IMR-90 (cell line): ENCODE measurements around the gene THAP12. TPM values are rescaled to one million over a fixed set of nuclear protein-coding genes. Genes with fewer than 3 reads are reported as not detected.

Experiments
- ATAC-seq: fragments of 200-7000 bp; cut with Tn5 transposase; 2 replicates; pipeline ENCODE4 v1.9.1; 2020; ENCODE audit warnings: low read depth, mild to moderate bottlenecking, moderate library complexity
- BruUV-seq: library from RNA; stranded (reverse); fragments of 400-500 nt; replicated peaks from 2 replicates; lab custom pipeline; 2021; lab: Mats Ljungman, UMichigan
- CTCF ChIA-PET: fragments of 300-600 bp; formaldehyde crosslinking; extraction: SDS; loops from one replicate; lab custom pipeline; 2021; ENCODE audit warnings: antibody characterized with exemption; lab: Yijun Ruan, JAX
- POLR2A ChIA-PET: fragments of 300-600 bp; sonication (Branson Sonifier 250); formaldehyde crosslinking; loops from one replicate; lab custom pipeline; 2022; ENCODE audit warnings: antibody characterized with exemption; ENCODE audit not compliant: unreplicated experiment; lab: Charles Lee
- DNase-seq: peaks from one replicate; pipeline ENCODE4 v3.0.0; 2013
- H2AFZ ChIP-seq: replicated peaks from 2 replicates; pipeline ENCODE3; 2013; ENCODE audit warnings: low read length, mild to moderate bottlenecking; ENCODE audit not compliant: poor library complexity
- H2AK5ac ChIP-seq: 2 replicates; pipeline ENCODE4 v1.6.1; 2013; ENCODE audit warnings: low read depth, low read length, inconsistent platforms
- H2AK9ac ChIP-seq: replicated peaks from 2 replicates; pipeline ENCODE3; 2013; ENCODE audit warnings: mild to moderate bottlenecking, low read depth, low read length, moderate library complexity; ENCODE audit not compliant: poor library complexity
- H2BK120ac ChIP-seq: 2 replicates; pipeline ENCODE4 v1.6.1; 2013; ENCODE audit warnings: low read depth, low read length, inconsistent platforms
- H2BK15ac ChIP-seq: 3 replicates; pipeline ENCODE4 v1.6.1; 2013; ENCODE audit warnings: low read depth, low read length, inconsistent platforms
- H2BK20ac ChIP-seq: 2 replicates; pipeline ENCODE4 v1.6.1; 2013; ENCODE audit warnings: low read depth, mild to moderate bottlenecking, inconsistent platforms, low read length, moderate library complexity
- H2BK5ac ChIP-seq: 2 replicates; pipeline ENCODE4 v1.6.1; 2013; ENCODE audit warnings: mild to moderate bottlenecking, low read depth, low read length, inconsistent platforms; ENCODE audit not compliant: poor library complexity, severe bottlenecking
- H3K14ac ChIP-seq: replicated peaks from 2 replicates; pipeline ENCODE4 v1.6.1; 2013; ENCODE audit warnings: low read depth, low read length, inconsistent platforms
- H3K18ac ChIP-seq: 2 replicates; pipeline ENCODE4 v1.6.1; 2013; ENCODE audit warnings: low read depth, low read length, control low read depth
- H3K23ac ChIP-seq: 2 replicates; pipeline ENCODE4 v1.6.1; 2013; ENCODE audit warnings: low read depth, low read length, inconsistent platforms
- H3K27ac ChIP-seq: 2 replicates; pipeline ENCODE4 v1.5.1; 2013; ENCODE audit warnings: mild to moderate bottlenecking, control low read depth, low read length; ENCODE audit not compliant: insufficient read depth
- H3K27me3 ChIP-seq: 2 replicates; pipeline ENCODE4 v1.6.1; 2013; ENCODE audit warnings: low read length; ENCODE audit not compliant: control insufficient read depth, insufficient read depth
- H3K36me3 ChIP-seq: 2 replicates; pipeline ENCODE4 v1.6.1; 2013; ENCODE audit warnings: low read length, mixed read lengths; ENCODE audit not compliant: control insufficient read depth, insufficient read depth
- H3K4ac ChIP-seq: 2 replicates; pipeline ENCODE4 v1.6.1; 2013; ENCODE audit warnings: low read depth, low read length, inconsistent platforms
- H3K4me1 ChIP-seq: 2 replicates; pipeline ENCODE4 v1.6.1; 2013; ENCODE audit warnings: low read length, mixed read lengths; ENCODE audit not compliant: control insufficient read depth, insufficient read depth
- H3K4me2 ChIP-seq: 2 replicates; pipeline ENCODE4 v1.6.1; 2013; ENCODE audit warnings: low read depth, mild to moderate bottlenecking, control low read depth, low read length, moderate library complexity
- H3K4me3 ChIP-seq: 2 replicates; pipeline ENCODE4 v1.5.1; 2013; ENCODE audit warnings: low read depth, mild to moderate bottlenecking, control low read depth, low read length, moderate library complexity; ENCODE audit not compliant: insufficient read depth
- H3K56ac ChIP-seq: 2 replicates; pipeline ENCODE4 v1.6.1; 2013; ENCODE audit warnings: low read length, inconsistent platforms; ENCODE audit not compliant: insufficient read depth; ENCODE audit errors: extremely low read depth
- H3K79me1 ChIP-seq, 2 experiments: 2 replicates each; pipeline ENCODE4 v1.6.1; 2013; ENCODE audit warnings: low read length in 2 of 2, inconsistent platforms in 1 of 2, low read depth in 1 of 2
- H3K9ac ChIP-seq: 2 replicates; pipeline ENCODE4 v1.6.1; 2013; ENCODE audit warnings: low read depth, low read length, control low read depth
- H3K9me1 ChIP-seq: 2 replicates; pipeline ENCODE4 v1.6.1; 2013; ENCODE audit warnings: low read length, inconsistent platforms; ENCODE audit not compliant: insufficient read depth
- H3K9me3 ChIP-seq: 2 replicates; pipeline ENCODE4 v1.6.1; 2013; ENCODE audit warnings: low read length; ENCODE audit not compliant: control insufficient read depth, insufficient read depth
- H4K20me1 ChIP-seq: 2 replicates; pipeline ENCODE4 v1.6.1; 2013; ENCODE audit warnings: low read length, inconsistent platforms; ENCODE audit not compliant: insufficient read depth
- H4K5ac ChIP-seq: 2 replicates; pipeline ENCODE4 v1.6.1; 2013; ENCODE audit warnings: mild to moderate bottlenecking, low read depth, low read length, control low read depth
- H4K8ac ChIP-seq, 2 experiments: 2 replicates each; pipeline ENCODE4 v1.6.1; 2013; ENCODE audit warnings: low read depth in 2 of 2, low read length in 2 of 2, control low read depth in 1 of 2, inconsistent platforms in 1 of 2
- H4K91ac ChIP-seq: 2 replicates; pipeline ENCODE4 v1.6.1; 2013; ENCODE audit warnings: low read depth, low read length, inconsistent platforms; ENCODE audit not compliant: insufficient read depth
- BHLHE40 ChIP-seq: fragments of 150-350 bp; IDR thresholded peaks from 2 replicates; pipeline ENCODE4 v1.6.1; 2016; ENCODE audit warnings: mild to moderate bottlenecking, low read depth, low read length
- CHD1 ChIP-seq: IDR thresholded peaks from 2 replicates; pipeline ENCODE4 v1.6.1; 2012; ENCODE audit warnings: low read depth, low read length, improper control_type of control experiment
- CTCF ChIP-seq: conservative IDR thresholded peaks from 2 replicates; pipeline ENCODE4 v1.5.1; 2012; ENCODE audit warnings: mild to moderate bottlenecking, low read depth, low read length, improper control_type of control experiment
- NFE2L2 ChIP-seq: fragments of 150-350 bp; IDR thresholded peaks from 2 replicates; pipeline ENCODE4 v1.6.1; 2016; ENCODE audit warnings: low read depth, mild to moderate bottlenecking, low read length
- RAD21 ChIP-seq: IDR thresholded peaks from 2 replicates; pipeline ENCODE4 v1.6.1; 2012; ENCODE audit warnings: low read length, improper control_type of control experiment
- WGBS, 2 experiments: methylation state at CpG; one replicate each; pipeline versions ENCODE4 v1.1.5 to v1.1.7; 2013; ENCODE audit warnings: missing lambda C conversion rate in 2 of 2; ENCODE audit not compliant: insufficient read length in 1 of 2; ENCODE audit errors: extremely low coverage in 2 of 2; 5-methylcytosine and 5-hydroxymethylcytosine counted together
- dilution Hi-C: fragments of 300-500 bp; cut with HindIII; formaldehyde crosslinking; loops from one replicate; pipeline ENCODE4 v1.14.3; 2018; ENCODE audit warnings: low sequenced_read_pairs; ENCODE audit not compliant: unreplicated experiment
- in situ Hi-C: fragments of 300-500 bp; cut with MboI; formaldehyde crosslinking; loops from 3 replicates; pipeline ENCODE4 v1.14.3; 2019; ENCODE audit warnings: low sequenced_read_pairs, inconsistent platforms, mixed read lengths
- intact Hi-C: fragments of 100-400 bp; cut with micrococcal nuclease; formaldehyde crosslinking; loops from 2 replicates; pipeline ENCODE4 v1.10.0; 2022
- polyA plus RNA-seq, 3 experiments: library from polyadenylated mRNA; depleted of rRNA; stranded (reverse); fragments of >200 nt; gene quantifications; 2 replicates each; pipeline ENCODE4 v1.2.3, GENCODE V29; 2012; ENCODE audit warnings: low replicate concordance in 1 of 3
- total RNA-seq: library from RNA; depleted of rRNA; stranded (reverse); fragments of >200 nt; gene quantifications from 2 replicates; pipeline ENCODE4 v1.2.3, GENCODE V29; 2012

THAP12 gene
- total and polyA plus RNA-seq, 2 of the 4 experiments (the other 2 are of a cell fraction) = 25.1 to 27.3 TPM

GRCh38 chr11:76379807-76380158, 1.1 kb downstream of the THAP12 start:
- POLR2A ChIA-PET = no interaction called here
- peak overlapping the region; percentile 9 for H2AFZ ChIP-seq
- H4K8ac ChIP-seq = peak overlapping the region; percentile 0 to 4; a peak in 1 of 4 replicates
- peaks cover 22 to 64% of the 10 kb centered on the region in 2 experiments for H3K79me1 ChIP-seq
- peaks cover 31% of the 10 kb centered on the region for H4K20me1 ChIP-seq
- no peaks in the 10 kb centered on the region for H3K27me3 ChIP-seq
- peaks cover 16% of the 10 kb centered on the region for H3K9me1 ChIP-seq
- H3K36me3 ChIP-seq = 0 out of 2 replicates have a peak, but pooled peaks cover 2% of the 10 kb centered on the region
- CTCF ChIA-PET = no interaction called here
- H2BK20ac ChIP-seq = no peak overlapping the region
- no TSS peak for BruUV-seq
- H2AK5ac ChIP-seq = peak overlapping the region; percentile 48; the same call in 1 of the 2 replicates
- dilution Hi-C loops = no loop called here
- H3K56ac ChIP-seq = 0 out of 2 replicates have a peak overlapping the region, but pooled peaks have one; percentile 2
- peak overlapping the region; percentile 93 for H3K9ac ChIP-seq
- no peak overlapping the region for H4K5ac ChIP-seq
- H3K4me1 ChIP-seq = peaks cover 11% of the 10 kb centered on the region
- DNase-seq (no peak), ATAC-seq (no peak)
- H3K4me2 ChIP-seq = peak overlapping the region; percentile 100
- peak overlapping the region; percentile 35 for H3K14ac ChIP-seq
- peak overlapping the region; percentile 99 for H3K4me3 ChIP-seq
- in situ Hi-C loops = no loop called here
- H4K91ac ChIP-seq = no peak overlapping the region
- H2BK120ac ChIP-seq = no peak overlapping the region
- no peak for TF ChIP-seq CHD1
- TF ChIP-seq NFE2L2 = no peak
- no peak for TF ChIP-seq BHLHE40
- no peak for TF ChIP-seq CTCF
- TF ChIP-seq RAD21 = no peak
- peak overlapping the region; percentile 44; the same call in 1 of the 2 replicates for H3K23ac ChIP-seq
- no peaks in the 10 kb centered on the region for H3K9me3 ChIP-seq
- WGBS, 2 experiments = no CpG with 5 or more reads among the region's 6 CpGs
- H3K4ac ChIP-seq = peak overlapping the region; percentile 37
- no peak overlapping the region for H2BK15ac ChIP-seq
- no peak overlapping the region; the same call in 1 of the 2 replicates for H3K27ac ChIP-seq
- peak overlapping the region; percentile 55 for H2BK5ac ChIP-seq
- peak overlapping the region; percentile 1 for H2AK9ac ChIP-seq
- intact Hi-C loops = loop anchor here (5.0 to 10.0 kb wide), 3 partner anchors 63 to 295 kb away; partner anchors contain the start of gene LRRC32
- no peak overlapping the region for H3K18ac ChIP-seq
